HEK293 (cell line): Measurements from ENCODE around the gene RGS6.

ENCODE experiments used
- CTCF ChIA-PET: fragments of 350-600 bp; formaldehyde crosslinking; extraction: SDS; loops from one replicate; lab custom pipeline; 2021; ENCODE audit warnings: antibody characterized with exemption; lab: Yijun Ruan, JAX
- POLR2A ChIA-PET: fragments of 300-600 bp; formaldehyde crosslinking; extraction: SDS; loops from one replicate; lab custom pipeline; 2020; ENCODE audit warnings: antibody characterized with exemption, inconsistent platforms; lab: Yijun Ruan, JAX
- H3K27ac ChIP-seq: fragments of 200-500 bp; sonication (Bioruptor generic); 2 replicates; pipeline ENCODE4 v1.5.1; 2014; ENCODE audit warnings: low read depth, low read length, control low read depth, inconsistent platforms; ENCODE audit errors: extremely low read depth
- H3K36me3 ChIP-seq, 2 experiments: fragments of 200-500 bp in 1 of 2; sonication (Bioruptor generic) in 1 of 2; 1 replicate in 1 of 2; 2 replicates in 1 of 2; pipeline ENCODE4 v1.5.1; 2014 to 2017; ENCODE audit warnings: inconsistent platforms in 2 of 2, low read length in 2 of 2; ENCODE audit not compliant: control insufficient read depth in 2 of 2, insufficient read depth in 1 of 2
- H3K4me1 ChIP-seq: fragments of 200-500 bp; sonication (Bioruptor generic); 2 replicates; pipeline ENCODE4 v1.5.1; 2014; ENCODE audit warnings: mild to moderate bottlenecking, low read length, inconsistent platforms; ENCODE audit not compliant: control insufficient read depth, insufficient read depth
- H3K4me3 ChIP-seq: 2 replicates; pipeline ENCODE4 v1.5.1; 2011; ENCODE audit warnings: low read depth, mild to moderate bottlenecking, control low read depth, low read length, moderate library complexity
- H3K9me3 ChIP-seq: fragments of 200-500 bp; sonication (Bioruptor generic); 2 replicates; pipeline ENCODE4 v1.5.1; 2014; ENCODE audit warnings: low read depth, low read length, inconsistent platforms; ENCODE audit not compliant: control insufficient read depth, insufficient read depth
- EGR2 ChIP-seq: fragments of 450-650 bp; formaldehyde crosslinking; IDR thresholded peaks from 2 replicates; pipeline ENCODE4 v1.5.1; 2016; ENCODE audit warnings: low read depth, missing biosample characterization, missing genetic modification characterization
- KLF10 ChIP-seq: fragments of 450-650 bp; IDR thresholded peaks from 2 replicates; pipeline ENCODE4 v1.5.1; 2018; ENCODE audit warnings: missing biosample characterization, mild to moderate bottlenecking, missing genetic modification characterization
- KLF16 ChIP-seq: fragments of 450-650 bp; formaldehyde crosslinking; IDR thresholded peaks from 2 replicates; pipeline ENCODE4 v1.5.1; 2017; ENCODE audit warnings: missing biosample characterization, missing genetic modification characterization
- KLF8 ChIP-seq: fragments of 450-650 bp; formaldehyde crosslinking; IDR thresholded peaks from 2 replicates; pipeline ENCODE4 v1.5.1; 2016; ENCODE audit warnings: missing biosample characterization, missing genetic modification characterization
- MYNN ChIP-seq: fragments of 450-650 bp; formaldehyde crosslinking; IDR thresholded peaks from 2 replicates; pipeline ENCODE4 v1.5.1; 2016; ENCODE audit warnings: missing biosample characterization, missing genetic modification characterization, borderline replicate concordance
- SP7 ChIP-seq: fragments of 450-650 bp; formaldehyde crosslinking; IDR thresholded peaks from 2 replicates; pipeline ENCODE4 v1.5.1; 2016; ENCODE audit warnings: missing biosample characterization, missing genetic modification characterization
- YY1 ChIP-seq: fragments of 450-650 bp; formaldehyde crosslinking; IDR thresholded peaks from 2 replicates; pipeline ENCODE4 v1.5.1; 2018; ENCODE audit warnings: missing biosample characterization, missing genetic modification characterization
- ZIC2 ChIP-seq: fragments of 450-650 bp; formaldehyde crosslinking; IDR thresholded peaks from 2 replicates; pipeline ENCODE4 v1.5.1; 2016; ENCODE audit warnings: missing biosample characterization, missing genetic modification characterization
- ZNF2 ChIP-seq: fragments of 450-650 bp; formaldehyde crosslinking; IDR thresholded peaks from 2 replicates; pipeline ENCODE4 v1.5.1; 2016; ENCODE audit warnings: missing biosample characterization, missing genetic modification characterization
- ZNF202 ChIP-seq: fragments of 450-650 bp; formaldehyde crosslinking; IDR thresholded peaks from 2 replicates; pipeline ENCODE4 v1.5.1; 2016; ENCODE audit warnings: missing biosample characterization, missing genetic modification characterization, borderline replicate concordance
- ZNF221 ChIP-seq: fragments of 450-650 bp; formaldehyde crosslinking; IDR thresholded peaks from 2 replicates; pipeline ENCODE4 v1.5.1; 2017; ENCODE audit warnings: missing biosample characterization, missing genetic modification characterization, borderline replicate concordance
- ZNF248 ChIP-seq: fragments of 450-650 bp; formaldehyde crosslinking; IDR thresholded peaks from 2 replicates; pipeline ENCODE4 v1.5.1; 2017; ENCODE audit warnings: missing biosample characterization, missing genetic modification characterization
- ZNF274 ChIP-seq, 2 experiments: fragments of 200-500 bp in 1 of 2; fragments of 450-650 bp in 1 of 2; sonication (Bioruptor generic) in 1 of 2; formaldehyde crosslinking in 1 of 2; IDR thresholded peaks; 2 replicates each; pipeline versions ENCODE4 v1.5.1 to v1.6.1; 2014 to 2016; ENCODE audit warnings: borderline replicate concordance in 1 of 2, inconsistent platforms in 1 of 2, low read length in 1 of 2, missing biosample characterization in 1 of 2, missing genetic modification characterization in 1 of 2
- ZNF324 ChIP-seq: fragments of 450-650 bp; formaldehyde crosslinking; IDR thresholded peaks from 2 replicates; pipeline ENCODE4 v1.5.1; 2016; ENCODE audit warnings: missing biosample characterization, missing genetic modification characterization
- ZNF398 ChIP-seq: fragments of 450-650 bp; formaldehyde crosslinking; IDR thresholded peaks from 2 replicates; pipeline ENCODE4 v1.5.1; 2017; ENCODE audit warnings: missing biosample characterization, missing genetic modification characterization
- ZNF423 ChIP-seq: fragments of 450-650 bp; formaldehyde crosslinking; IDR thresholded peaks from 2 replicates; pipeline ENCODE4 v1.5.1; 2016; ENCODE audit warnings: missing biosample characterization, missing genetic modification characterization
- ZNF518A ChIP-seq: fragments of 450-650 bp; formaldehyde crosslinking; conservative IDR thresholded peaks from 2 replicates; pipeline ENCODE4 v1.5.1; 2016; ENCODE audit warnings: low read depth, missing biosample characterization, missing genetic modification characterization
- ZNF580 ChIP-seq: fragments of 450-650 bp; formaldehyde crosslinking; IDR thresholded peaks from 2 replicates; pipeline ENCODE4 v1.5.1; 2016; ENCODE audit warnings: missing biosample characterization, missing genetic modification characterization
- ZNF600 ChIP-seq: fragments of 450-650 bp; formaldehyde crosslinking; IDR thresholded peaks from 2 replicates; pipeline ENCODE4 v1.5.1; 2016; ENCODE audit warnings: missing biosample characterization, missing genetic modification characterization
- ZNF623 ChIP-seq: fragments of 450-650 bp; formaldehyde crosslinking; IDR thresholded peaks from 2 replicates; pipeline ENCODE4 v1.5.1; 2016; ENCODE audit warnings: missing biosample characterization, missing genetic modification characterization
- ZNF670 ChIP-seq: fragments of 450-650 bp; formaldehyde crosslinking; IDR thresholded peaks from 2 replicates; pipeline ENCODE4 v1.5.1; 2016; ENCODE audit warnings: missing biosample characterization, missing genetic modification characterization, low read depth
- ZNF76 ChIP-seq: fragments of 450-650 bp; formaldehyde crosslinking; IDR thresholded peaks from 2 replicates; pipeline ENCODE4; 2016; ENCODE audit warnings: low read depth, missing biosample characterization, missing genetic modification characterization, borderline replicate concordance
- ZNF791 ChIP-seq: fragments of 450-650 bp; formaldehyde crosslinking; IDR thresholded peaks from 2 replicates; pipeline ENCODE4 v1.5.1; 2016; ENCODE audit warnings: missing biosample characterization, missing genetic modification characterization
- TF ChIP-seq, protein P1 (sequence below): fragments of 450-650 bp; formaldehyde crosslinking; IDR thresholded peaks from 2 replicates; pipeline ENCODE4; 2016; ENCODE audit warnings: missing biosample characterization, missing genetic modification characterization

The RGS6 gene

DNA sequence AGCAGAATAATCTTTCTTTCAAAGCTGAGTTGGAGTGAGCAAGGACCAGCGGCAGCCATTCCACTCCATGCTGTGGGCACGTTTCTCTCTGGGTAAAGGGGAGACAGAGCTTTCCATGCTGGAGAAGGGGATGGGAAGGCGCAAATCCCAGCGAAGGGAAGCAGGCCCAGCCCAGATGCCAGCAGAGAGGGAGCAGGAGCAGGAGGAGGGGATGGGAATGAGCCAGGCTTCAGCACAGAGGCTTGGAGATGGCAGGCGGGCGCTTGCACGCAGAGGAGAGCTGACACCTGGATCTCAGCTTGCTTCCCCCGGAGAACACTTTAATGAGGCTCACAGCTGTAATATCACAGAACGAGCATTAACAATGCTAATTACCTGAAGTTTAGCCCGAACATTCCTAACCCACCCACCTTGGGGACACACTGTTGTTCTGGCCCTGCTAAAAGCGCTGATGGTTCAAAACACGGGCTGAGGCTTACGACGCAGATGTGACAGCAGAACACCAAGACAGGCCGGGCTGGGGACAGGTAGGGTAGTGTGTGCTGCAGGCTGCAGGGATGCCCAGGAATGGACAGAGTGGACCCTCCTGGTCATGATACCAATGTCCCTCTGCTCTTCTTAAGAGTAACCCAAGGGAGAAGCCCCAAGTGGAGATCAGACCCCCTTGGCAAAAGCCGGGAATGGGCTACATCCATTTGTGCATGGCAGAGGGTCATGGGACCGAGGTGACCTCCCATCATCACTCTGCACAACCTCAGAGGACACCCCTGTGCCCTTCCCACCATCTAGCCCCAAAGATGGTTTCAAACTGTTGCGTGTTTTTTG lies 673.1 kb downstream of the RGS6 start:
- POLR2A ChIA-PET: no interaction called here
- CTCF ChIA-PET: no interaction called here

DNA sequence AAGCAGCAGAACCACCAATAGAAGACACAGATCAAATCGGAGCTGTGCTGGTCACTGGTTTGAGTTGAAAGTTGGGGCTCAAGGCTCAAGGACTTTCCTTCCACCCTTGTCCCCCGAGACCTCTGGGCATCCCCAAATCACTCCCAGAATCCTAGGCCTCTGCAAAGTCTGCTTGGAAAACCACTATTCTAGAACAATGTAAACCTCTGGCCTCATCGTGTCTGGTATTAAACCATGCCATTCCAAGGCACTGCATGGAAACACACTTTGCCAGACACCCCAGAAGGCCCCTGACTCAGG lies 673.6 kb downstream of the RGS6 start:
- H3K4me3 ChIP-seq: no peak overlapping the region
- no peaks in the 10 kb centered on the region for H3K36me3 ChIP-seq
- H3K9me3 ChIP-seq: no peaks in the 10 kb centered on the region
- no peak overlapping the region for H3K27ac ChIP-seq
- H3K4me1 ChIP-seq: no peaks in the 10 kb centered on the region
- ChIA-PET CTCF (no interaction called here), POLR2A (no interaction called here)
- TF ChIP-seq EGR2: no peak
- TF ChIP-seq KLF16 (tag by site-specific recombination): no peak
- TF ChIP-seq ZNF580 (tag by site-specific recombination): no peak
- TF ChIP-seq ZNF518A (tag by site-specific recombination): no peak
- no peak for TF ChIP-seq ZNF2 (tag by site-specific recombination)
- no peak for TF ChIP-seq KLF8
- no peak for TF ChIP-seq ZIC2 (tag by site-specific recombination)
- TF ChIP-seq ZNF76 (tag by site-specific recombination): no peak
- TF ChIP-seq MYNN: no peak
- TF ChIP-seq ZNF398 (tag by site-specific recombination): no peak
- no peak for TF ChIP-seq ZNF221 (tag by site-specific recombination)
- TF ChIP-seq ZNF600 (tag by site-specific recombination): no peak
- no peak for TF ChIP-seq ZNF274 (IDR thresholded peaks at IDR 0.05; ENCODE audit: low read length)
- TF ChIP-seq ZNF274 (tag by site-specific recombination; IDR thresholded peaks at IDR 0.05; ENCODE audit: borderline replicate concordance): no peak
- no peak for TF ChIP-seq SP7 (tag by site-specific recombination)

More for the DNA sequence above, 673.1 kb downstream of the RGS6 start:
- H3K36me3 ChIP-seq: no peaks in the 10 kb centered on the region
- H3K27ac ChIP-seq: no peak overlapping the region
- H3K4me3 ChIP-seq: no peak overlapping the region
- no peaks in the 10 kb centered on the region for H3K9me3 ChIP-seq
- no peaks in the 10 kb centered on the region for H3K4me1 ChIP-seq
- no peak for TF ChIP-seq ZNF623
- no peak for TF ChIP-seq ZNF202 (tag by site-specific recombination)
- TF ChIP-seq ZNF423 (tag by site-specific recombination): no peak
- no peak for TF ChIP-seq ZNF791 (tag by site-specific recombination)
- TF ChIP-seq KLF10 (tag by site-specific recombination): no peak
- TF ChIP-seq ZNF324: no peak
- TF ChIP-seq ZNF248 (tag by site-specific recombination): no peak
- no peak for TF ChIP-seq YY1 (tag by site-specific recombination)
- no peak for TF ChIP-seq ZNF670 (tag by site-specific recombination)
- TF ChIP-seq, protein P1, sequence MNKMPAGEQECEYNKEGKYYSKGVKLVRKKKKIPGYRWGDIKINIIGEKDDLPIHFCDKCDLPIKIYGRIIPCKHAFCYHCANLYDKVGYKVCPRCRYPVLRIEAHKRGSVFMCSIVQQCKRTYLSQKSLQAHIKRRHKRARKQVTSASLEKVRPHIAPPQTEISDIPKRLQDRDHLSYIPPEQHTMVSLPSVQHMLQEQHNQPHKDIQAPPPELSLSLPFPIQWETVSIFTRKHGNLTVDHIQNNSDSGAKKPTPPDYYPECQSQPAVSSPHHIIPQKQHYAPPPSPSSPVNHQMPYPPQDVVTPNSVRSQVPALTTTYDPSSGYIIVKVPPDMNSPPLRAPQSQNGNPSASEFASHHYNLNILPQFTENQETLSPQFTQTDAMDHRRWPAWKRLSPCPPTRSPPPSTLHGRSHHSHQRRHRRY (tag by site-specific recombination): no peak
